GM21360 (cell line): ENCODE results near the gene KCNK4.
"Not testable (repeated sequence)": the region's sequence is repeated elsewhere in the genome, so short reads cannot be mapped to it uniquely, and the experiment has no call there.

Source experiments
- ATAC-seq: cut with Tn5 transposase; IDR thresholded peaks from one replicate; pipeline ENCODE4 v1.9.1; 2021; ENCODE audit warnings: mild to moderate bottlenecking, moderate library complexity; ENCODE audit not compliant: unreplicated experiment

Gene KCNK4

DNA sequence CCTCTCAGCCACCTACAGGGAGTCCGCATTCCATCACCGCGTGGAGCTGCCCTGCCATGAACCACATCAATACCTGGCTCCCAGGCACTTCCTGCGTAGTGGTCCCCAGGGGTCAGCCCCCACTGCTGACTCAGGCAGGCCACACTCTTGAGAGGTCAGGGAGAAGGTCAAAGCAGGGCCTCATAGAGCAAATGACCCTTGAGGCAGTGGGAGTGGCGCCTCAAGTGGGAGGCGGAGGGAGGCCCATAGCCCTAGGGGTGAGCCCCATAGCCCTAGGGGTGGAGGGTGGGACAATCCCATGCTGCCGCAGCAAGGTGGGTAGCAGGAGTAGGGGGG, 31.8 kb downstream of the KCNK4 start:
- no peak for ATAC-seq

GRCh38 chr11:64323373-64323772, 32.3 kb downstream of the KCNK4 start:
- no peak for ATAC-seq

DNA sequence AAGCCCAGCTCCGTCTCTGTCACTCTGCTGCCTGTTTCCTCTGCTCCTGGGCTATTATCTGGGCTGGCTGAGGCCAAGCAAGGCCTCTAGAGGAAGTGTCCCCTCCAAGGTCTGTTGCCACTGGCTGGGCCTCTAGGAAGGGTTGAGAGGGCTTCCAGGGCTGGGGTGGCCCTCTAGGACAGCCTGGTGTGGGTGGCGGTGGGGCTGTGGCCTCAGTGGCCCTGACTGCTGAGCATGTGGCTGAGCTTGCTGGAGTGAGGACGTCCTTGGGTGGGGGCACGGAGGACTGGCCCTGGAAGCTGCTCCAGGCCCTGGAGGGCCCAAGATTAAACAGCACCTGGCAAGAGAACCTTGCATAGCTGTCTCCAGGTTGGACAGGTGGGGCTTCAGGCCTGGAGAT, 32.9 kb downstream of the KCNK4 start:
- ATAC-seq: not testable (repeated sequence)

DNA sequence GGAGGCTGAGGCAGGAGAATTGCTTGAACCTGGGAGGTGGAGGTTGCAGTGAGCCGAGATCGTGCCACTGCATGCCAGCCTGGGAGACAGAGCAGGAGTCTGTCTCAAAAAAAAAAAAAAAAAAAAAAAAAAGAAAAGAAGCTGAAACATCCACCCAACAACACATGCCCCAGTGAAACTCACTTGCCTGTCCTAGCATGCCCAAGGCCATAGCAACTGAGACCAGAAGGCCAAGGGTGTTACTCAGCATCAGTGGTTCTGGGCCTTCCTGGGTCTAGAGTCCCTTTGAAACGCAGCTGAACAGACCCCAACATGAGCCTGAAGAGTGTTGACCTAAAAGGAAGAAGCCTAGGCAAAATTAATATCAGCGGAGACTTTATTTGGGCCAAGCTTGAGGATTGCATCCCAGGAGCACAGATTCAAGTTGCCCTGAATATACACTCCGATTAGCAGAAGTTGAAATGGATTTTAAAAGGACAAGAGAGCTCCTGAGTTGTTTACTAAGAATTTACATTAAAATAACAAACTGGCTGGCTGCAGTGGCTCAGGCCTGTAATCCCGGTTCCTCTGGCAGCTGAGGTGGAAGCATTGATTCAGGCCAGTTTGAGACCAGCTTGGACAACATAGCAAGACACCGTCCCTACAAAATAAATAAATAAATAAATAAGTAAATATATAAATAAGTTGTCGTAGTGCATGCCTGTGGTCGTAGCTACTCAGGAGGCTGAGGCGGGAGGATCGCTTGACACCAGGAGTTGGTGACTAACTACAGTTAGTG, 33.8 kb downstream of the KCNK4 start:
- no peak for ATAC-seq

DNA sequence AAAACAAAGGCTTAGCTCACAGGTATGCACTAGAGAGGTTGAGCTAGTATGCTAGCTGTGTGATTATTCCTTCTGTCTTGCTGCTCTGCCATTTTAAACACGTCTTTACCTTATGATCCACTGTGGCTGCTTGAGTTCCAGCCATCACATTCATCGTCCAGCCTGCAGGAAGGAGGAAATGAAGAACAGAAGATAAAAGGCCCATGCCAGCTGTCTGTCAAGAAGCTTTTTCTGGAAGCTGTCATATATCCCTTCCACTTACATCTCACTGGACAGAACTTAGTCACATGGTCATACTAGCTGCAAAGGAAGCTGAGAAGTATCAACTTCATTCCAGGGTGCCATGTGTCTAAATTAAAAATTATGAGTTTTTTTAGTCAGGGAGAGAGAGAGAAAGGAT, 36.3 kb downstream of the KCNK4 start:
- no peak for ATAC-seq

GRCh38 chr11:64327993-64328392, 36.9 kb downstream of the KCNK4 start:
- ATAC-seq: no peak

DNA sequence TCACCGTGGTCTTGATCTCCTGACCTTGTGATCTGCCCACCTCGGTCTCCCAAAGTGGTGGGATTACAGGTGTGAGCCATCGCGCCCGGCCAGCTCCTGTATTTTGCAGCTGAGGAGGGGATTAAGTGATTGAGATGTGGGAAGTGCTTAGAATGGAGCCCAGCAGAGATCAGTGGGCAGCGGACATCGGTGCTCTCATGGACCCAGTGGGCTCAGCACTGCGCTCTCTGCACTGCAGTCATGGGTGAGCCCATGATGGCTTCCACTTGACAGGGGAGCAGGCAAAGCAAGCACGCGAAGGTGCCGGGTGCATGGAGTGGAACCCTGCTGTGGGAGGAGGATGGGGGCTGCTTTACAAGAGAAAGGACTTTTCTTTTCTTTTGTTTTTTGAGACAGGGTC, 39.8 kb downstream of the KCNK4 start:
- ATAC-seq: no peak

DNA sequence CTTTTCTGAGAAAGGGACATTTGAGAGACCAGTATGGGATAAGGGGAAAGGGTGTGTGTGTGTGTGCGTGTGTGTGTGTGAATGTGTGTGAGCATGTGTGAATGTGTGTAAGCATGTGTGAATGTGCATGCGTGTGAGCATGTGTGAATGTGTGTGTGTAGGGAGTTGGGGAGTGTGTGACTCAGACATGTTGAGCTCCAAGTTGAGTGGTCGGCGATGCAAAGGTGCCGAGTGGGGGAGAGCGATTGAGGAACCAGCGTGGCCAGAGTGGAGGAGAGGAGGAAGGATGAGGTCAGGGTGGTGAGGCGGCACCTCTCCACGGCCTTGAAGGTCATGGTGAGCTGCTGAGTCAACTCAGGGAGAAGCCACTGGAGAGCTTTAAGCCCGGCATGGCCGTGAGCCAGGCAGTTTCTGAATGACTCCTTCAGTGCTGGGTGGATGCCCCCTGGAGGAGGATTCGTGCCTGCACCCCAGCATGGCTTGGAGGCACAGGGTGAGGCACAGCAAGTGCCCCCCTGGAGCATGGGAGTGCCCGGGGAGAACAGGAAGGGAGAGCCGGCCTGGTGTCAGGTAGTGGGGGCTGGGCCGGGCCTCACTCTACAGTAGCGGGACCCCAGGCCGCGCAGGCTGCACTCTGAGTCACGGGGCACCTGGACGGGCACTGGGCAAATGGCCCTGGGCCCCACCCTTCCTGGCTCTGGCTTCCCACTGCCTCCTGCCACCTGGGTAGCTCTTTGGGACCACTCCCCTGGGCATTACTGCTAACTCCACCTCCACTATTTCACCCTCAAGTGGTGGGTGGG, 40.7 kb downstream of the KCNK4 start:
- no peak for ATAC-seq

DNA sequence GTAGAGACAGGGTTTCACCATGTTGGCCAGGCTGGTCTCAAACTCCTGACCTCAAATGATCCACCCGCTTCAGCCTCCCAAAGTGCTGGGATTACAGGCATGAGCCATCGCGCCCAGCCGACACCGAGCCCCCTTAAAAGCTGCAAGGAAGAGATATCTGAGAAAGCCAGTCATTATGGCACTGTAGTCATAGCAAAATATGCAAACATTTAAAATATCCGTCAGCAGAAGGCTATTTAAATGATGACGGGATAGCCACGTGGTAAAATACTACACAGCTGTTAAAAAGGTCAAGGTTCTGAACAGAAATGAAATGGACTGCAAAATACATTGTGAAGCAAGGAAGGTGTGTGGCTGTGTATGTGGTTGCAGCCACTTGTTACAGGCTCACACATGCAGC, 42.5 kb downstream of the KCNK4 start:
- no peak for ATAC-seq

DNA sequence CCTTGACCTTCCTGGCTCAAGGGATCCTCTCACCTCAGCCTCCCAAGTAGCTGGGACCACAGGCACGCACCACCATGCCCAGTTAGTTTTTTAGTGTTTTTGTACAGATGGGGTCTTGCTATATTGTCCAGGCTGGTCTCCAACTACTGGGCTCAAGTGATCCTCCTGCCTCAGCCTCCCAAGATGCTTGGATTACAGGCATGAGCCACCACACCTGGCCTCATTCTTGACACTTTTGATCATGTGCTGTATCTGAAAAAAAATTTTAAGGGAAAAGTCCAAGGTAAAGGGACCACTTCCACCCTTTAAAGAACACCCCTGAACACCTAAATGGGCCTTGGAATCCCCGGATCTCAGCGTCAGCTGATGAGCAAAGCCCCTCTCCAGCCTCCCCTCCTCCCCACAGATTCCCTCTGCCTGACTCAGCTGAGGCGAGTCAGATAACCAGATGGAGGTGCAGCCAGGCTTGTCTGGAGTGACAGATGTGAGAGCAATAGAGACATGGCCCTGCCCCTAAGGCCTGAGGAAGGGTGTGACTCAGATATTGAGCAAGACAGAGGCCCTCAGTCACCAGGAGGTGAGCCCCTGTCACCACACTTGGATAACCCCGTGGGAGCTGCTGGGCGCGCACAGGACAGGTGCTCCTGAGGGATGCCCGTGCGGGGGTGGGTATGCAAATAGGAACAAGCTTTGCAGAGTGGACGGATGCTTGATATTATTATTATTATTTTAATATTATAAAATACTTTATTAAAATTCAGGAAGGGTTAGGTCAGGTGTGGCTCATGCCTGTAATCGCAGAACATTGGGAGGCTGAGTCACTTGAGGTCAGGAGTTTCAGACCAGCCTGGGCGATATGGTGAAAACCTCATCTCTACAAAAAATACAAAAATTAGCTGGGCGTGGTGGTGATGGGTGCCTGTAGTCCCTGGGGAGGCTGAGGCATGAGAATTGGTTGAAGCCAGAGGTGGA, 43.9 kb downstream of the KCNK4 start:
- ATAC-seq: peak; percentile 77

GRCh38 chr11:64337538-64338249, 46.6 kb downstream of the KCNK4 start:
- no peak for ATAC-seq

DNA sequence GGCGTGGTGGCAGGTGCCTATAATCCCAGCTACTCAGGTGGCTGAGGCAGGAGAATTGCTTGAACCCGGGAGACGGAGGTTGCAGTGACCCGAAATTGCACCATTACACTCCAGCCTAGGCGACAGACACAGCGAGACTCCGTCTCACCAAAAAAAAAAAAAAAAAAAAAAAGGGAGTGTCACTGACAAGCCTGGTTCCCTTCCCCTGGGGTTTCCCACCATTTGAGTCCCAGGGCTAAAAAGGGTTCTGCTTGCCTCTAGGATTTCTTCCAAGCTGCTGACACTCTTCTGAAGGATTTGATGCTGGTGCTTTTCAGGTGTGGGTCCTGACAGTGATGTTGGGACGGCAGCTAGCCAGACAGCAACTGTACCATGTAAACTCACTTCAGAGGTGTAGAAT, 47.6 kb downstream of the KCNK4 start:
- no peak for ATAC-seq

DNA sequence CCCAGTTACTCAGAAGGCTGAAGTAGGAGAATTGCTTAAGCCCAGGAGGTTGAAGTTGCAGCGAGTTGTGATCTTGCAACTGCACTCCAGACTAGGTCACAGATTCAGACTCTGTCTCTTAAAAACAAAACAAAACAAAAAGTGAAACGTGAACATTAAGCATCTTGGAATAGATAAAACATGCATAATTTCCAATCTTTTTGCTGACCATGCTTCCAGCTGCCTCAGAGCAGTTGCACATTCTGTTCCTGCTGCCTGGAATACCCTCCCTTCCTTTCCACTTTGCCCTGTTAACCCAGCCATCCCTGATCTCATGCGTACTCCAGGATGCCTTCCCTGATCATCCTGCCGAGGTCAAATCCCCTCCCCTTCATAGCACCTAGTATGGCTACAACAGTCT, 48.2 kb downstream of the KCNK4 start:
- no peak for ATAC-seq

- peak; percentile 41 for ATAC-seq
Measured at GRCh38 chr11:64339754-64340408, 48.8 kb downstream of the KCNK4 start, which contains the start of gene CCDC88B. Gene CCDC88B (plus strand): TSS chr11:64340204. CDS start chr11:64340267, 63 bp downstream.

- ATAC-seq: no peak
Measured at GRCh38 chr11:64340671-64341335, 49.7 kb downstream of the KCNK4 start.

DNA sequence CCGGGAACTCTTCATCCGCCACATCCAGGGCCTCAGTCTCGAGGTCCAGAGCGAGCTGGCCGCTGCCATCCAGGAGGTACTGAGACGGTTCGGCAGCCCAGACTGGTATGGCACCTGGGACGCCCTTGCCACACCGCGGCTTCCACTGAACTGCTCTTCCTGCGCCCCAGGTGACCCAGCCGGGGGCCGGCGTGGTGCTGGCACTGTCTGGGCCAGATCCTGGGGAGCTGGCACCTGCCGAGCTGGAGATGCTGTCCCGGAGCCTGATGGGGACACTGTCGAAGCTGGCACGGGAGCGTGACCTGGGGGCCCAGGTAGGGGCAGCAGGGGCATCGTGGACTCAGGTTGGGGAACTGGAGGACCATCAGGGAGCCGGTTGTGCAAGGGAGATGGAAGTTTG, 50.3 kb downstream of the KCNK4 start:
- ATAC-seq: no peak

DNA sequence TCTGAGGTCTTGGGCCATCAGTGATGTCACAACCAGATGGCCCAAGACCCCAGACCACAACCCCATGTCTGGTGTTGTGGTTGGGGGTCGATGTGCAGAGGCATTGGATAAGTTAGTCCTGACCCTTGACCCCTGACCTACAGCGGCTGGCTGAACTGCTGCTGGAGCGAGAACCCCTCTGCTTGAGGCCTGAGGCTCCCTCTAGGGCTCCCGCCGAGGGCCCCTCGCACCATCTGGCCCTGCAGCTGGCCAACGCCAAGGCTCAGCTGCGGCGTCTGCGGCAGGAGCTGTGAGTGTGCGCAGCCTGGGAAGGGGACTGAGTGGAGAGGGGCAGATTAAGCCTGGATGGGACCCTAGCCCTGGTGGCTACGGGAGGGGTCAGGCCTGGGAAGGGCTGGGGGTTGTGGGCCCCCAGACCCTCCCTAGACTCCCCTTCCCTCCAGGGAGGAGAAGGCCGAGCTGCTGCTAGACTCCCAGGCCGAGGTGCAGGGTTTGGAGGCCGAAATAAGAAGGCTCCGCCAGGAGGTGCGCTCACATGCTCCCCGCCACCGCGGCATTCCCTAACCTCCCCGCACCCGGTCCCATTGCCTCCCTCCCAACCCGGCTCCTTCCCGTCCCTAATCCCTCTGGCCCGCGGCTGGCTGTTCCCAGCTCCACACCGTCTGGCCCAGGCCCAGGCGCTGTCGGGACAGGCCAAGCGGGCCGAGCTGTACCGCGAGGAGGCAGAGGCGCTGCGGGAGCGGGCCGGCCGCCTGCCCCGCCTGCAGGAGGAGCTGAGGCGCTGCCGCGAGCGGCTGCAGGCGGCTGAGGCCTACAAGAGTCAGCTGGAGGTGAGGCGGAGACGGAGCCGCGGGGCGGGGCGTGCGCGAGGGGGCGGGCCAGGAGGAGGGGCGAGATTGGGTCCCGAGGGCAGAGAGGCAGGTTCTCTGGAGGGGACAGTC, 51.0 kb downstream of the KCNK4 start:
- ATAC-seq: peak; percentile 49
